HG03097 (cell line): Measurements from ENCODE around the gene NKX2-2.

Experiments
- ATAC-seq: cut with Tn5 transposase; IDR thresholded peaks from one replicate; pipeline ENCODE4 v1.9.1; 2021; ENCODE audit not compliant: unreplicated experiment, low FRiP score

The NKX2-2 gene

GRCh38 chr20:21513881-21514540 is at the start of gene NKX2-2:
TSS of gene NKX2-2 (minus strand) at chr20:21514064. CDS start at chr20:21513669, 395 bp downstream.
- no peak for ATAC-seq

DNA sequence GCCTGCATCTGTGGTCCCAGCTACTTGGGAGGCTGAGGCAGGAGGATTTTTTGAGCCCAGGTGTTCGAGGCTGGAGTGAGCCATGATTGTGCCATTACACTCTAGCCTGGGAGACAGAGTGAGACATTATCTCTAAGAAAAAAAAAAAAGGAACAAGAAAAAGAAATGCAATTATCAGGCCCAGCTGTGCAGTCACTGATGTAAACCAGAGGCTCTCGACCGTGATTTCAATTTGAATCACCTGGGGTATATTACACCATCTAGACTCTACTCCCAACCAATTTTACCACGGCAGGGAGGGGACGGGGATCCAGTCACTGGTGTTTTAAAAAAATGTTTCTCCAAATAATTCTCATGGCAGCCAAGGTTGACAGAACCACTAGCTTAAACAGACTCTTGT is 48.8 kb upstream of the NKX2-2 start:
- no peak for ATAC-seq

DNA sequence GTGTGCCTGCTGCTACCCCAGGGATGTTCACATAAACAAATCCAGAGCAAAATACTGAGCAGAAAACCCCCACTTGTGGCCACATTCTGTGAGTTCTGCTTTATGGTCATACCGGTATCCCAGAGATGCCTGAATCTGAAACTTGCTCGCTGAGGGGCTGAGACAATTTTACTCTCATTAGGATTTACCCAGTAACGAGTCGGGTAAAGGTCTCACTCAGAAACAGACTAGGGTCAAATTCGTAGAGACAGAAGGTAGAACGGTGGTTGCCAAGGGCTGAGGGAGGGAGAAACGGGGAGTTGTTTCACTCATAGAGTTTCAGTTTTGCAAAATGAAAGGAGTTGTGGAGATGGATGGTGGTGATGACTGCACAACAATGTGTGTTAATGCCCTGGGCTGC is 45.4 kb upstream of the NKX2-2 start:
- ATAC-seq, result no peak

DNA sequence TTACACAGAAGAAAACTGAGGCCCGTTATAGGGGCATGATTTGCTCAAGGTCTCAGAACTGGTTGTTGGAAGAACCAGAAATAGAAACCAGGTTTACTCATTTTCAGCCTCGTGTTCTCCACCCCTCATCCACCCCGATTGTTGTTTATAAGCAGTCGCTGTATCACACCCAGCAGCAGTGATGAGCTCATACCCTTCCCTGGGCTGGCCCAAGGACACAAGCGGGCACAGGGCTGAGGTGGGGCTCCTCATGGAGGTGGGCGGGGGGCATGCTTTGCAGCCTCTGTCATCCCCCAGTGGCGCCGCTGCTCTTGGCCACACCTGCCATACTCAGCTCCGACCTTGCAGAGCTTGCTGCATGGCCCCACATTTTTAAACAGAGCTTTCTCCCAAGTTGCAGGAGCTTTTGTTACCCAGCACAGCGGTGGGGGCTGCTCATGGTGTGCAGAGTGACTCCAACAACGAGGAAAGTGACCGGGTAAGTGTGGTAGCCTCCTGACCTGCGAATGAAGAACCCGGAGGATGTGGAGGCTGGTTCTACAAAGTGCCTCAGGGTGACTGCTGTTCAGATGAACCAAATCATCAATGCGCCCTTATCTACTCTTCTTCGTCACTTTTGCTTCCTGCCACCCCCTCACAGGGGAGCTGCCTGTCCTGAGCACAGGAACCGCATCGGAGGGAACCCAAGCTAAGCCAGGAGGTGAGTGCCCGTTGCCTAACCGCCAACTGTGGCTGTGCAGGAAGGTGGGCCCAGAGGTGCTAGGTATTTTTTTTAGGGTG is 43.6 kb upstream of the NKX2-2 start:
- no peak for ATAC-seq

DNA sequence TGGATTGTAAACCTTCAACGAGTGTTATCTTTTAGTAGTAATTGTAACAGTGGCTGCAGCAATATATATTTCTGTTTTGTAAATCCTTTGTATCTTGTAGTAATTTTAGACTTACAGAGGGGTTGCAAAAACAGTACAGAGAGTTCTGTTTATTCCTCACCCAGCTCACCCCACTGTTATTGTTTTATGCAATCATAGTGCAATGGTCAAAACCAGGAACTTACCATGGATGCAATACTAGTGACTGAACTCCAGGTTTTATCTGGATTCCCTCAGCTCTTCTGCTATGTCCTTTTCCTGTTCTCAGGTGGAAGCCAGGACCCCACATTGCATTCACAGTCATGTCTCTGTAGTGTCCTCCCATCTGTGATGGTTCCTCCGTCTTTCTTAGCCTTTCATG is 42.5 kb upstream of the NKX2-2 start:
- ATAC-seq, result no peak

- no peak for ATAC-seq
These were observed 41.7 kb upstream of the NKX2-2 start for GRCh38 chr20:21555470-21556120.

DNA sequence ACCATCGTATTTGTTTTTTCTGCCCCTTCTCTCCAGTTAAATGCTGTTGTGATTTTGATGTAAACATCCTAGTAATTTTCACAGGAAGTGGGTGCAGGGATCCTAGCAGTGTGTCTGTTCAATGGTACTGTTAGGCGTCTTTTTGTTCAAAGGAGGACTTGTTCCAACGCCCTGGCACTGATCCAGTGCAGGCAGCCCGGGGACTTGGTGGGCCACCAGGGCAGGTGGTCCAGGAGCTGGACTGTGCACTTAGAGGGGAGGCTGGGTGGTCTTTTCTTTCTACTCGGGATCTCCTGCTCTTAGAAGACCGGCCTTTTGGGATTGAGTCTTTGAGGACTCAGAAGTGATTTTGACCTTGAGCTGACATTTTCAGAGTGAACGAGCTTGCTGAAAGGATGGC is 41.1 kb upstream of the NKX2-2 start:
- no peak for ATAC-seq

- ATAC-seq, result no peak
These were observed 40.6 kb upstream of the NKX2-2 start for GRCh38 chr20:21554376-21554890.

DNA sequence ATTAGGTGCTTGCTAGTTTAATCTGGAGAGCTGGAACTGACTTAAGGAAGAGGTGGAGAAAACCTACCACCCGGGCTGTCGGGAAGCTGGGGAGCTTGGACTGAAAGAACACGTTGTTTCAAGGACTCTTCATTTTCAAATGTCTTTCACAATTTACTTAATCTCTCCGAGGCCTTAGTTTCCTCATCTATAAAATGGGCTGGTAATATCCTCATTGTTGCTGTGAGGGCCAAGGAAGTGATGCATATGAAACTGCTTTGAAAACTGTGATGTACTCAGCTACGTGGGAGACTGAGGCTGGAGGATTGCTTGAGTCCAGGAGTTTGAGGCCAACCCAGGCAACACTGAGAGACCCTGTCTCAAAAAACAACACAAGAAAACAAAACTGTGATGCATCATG is 36.7 kb upstream of the NKX2-2 start:
- no peak for ATAC-seq

GRCh38 chr20:21548390-21549035 is 34.6 kb upstream of the NKX2-2 start:
- no peak for ATAC-seq

DNA sequence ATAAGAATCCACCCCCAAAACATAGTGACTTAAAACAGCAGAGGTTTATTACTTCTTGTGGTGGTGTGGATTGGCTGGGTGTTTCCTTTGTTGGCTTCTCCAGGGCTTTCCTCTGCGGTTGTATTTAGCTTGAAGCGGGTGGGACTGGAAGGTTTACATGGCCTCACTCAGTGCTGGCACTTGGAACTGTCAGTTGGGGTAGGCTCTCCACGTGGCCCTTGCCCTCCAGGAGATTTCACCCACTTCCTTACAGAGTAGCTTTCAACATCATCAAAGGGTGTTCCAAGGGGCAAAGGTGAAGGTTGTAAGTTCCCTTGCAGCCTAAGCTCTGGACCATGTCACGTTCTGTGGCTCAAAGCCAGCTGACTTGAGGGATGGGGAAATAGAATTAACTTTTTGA is 32.5 kb upstream of the NKX2-2 start:
- no peak for ATAC-seq

GRCh38 chr20:21539512-21539911 is 25.6 kb upstream of the NKX2-2 start:
- ATAC-seq, result no peak

GRCh38 chr20:21534886-21535285 is 21.0 kb upstream of the NKX2-2 start:
- no peak for ATAC-seq

DNA sequence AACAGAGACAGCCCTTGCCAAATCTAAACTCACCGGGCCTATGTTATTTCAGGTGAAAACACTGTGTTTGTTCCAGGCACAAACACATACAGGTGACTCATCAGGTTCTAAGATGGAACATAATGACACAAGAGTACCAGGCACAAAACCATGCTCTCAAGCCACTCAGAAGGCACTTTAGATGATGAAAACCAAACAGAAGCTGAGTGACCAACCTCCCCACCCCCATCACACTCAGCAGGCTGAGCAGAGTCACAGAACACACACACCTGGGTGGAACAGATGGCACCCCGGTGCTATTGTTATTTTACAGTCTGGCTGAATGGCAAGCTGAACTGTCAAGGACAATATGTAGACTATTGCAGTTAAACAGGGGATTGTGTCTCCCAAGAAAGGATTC is 20.6 kb upstream of the NKX2-2 start:
- no peak for ATAC-seq

DNA sequence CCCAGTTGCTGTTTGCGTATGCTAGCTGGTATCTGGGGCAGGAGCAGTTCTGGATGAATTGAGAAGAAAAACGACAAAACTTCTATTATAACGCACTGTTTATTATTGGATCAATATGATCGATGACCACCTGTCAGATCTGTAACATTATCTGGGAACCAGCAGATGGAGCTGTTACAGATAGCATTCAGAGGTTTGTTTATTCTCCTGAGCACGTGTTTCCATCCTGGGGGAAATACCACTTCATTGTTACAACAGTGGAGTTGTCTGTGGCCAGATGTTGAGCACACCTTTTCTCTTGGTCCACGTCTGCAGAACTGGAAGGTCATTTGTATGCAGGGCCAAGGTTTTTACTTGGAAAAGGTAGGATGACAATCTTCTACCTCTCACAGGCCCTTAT is 16.0 kb upstream of the NKX2-2 start:
- ATAC-seq, result no peak

DNA sequence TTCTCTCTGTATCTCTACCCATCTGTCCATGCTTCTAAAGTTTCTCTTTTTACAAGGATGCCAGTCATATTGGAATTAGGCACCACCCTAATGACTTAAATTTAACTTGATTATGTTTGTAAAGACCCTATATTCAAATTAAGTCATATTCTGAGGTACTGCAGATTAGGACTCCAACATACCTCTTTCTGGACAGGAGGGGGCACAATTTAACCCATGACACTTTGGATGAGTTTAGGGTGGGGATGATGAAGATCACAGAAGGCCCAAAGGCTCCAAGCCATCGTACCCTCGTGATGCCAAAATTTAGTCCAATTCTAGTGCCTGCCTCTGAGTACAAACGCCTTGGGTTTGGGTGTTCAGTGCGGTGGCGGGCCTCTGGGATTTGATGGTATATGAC is 15.0 kb upstream of the NKX2-2 start:
- ATAC-seq, result no peak

DNA sequence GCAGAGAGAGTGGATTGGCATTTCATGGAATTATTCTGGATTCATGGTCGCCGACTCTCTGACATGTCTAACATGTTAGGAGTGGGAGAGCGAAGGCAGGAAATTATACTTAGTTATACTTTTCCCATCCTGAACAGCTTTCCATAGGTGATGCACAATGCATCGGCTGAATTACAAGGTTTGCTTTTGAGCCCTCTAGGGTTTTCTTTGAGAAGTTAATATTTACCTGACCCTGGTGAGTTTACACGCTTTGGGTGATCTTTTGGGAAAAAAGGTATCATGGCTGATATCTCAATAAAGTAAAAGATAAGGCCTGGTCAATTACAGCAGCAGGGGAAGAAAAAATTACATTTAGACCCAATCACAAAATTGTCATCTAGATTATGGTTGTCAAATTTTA is 14.0 kb upstream of the NKX2-2 start:
- no peak for ATAC-seq

- ATAC-seq, result no peak
These were observed 12.9 kb upstream of the NKX2-2 start for GRCh38 chr20:21526776-21527175.

GRCh38 chr20:21523895-21524294 is 10.0 kb upstream of the NKX2-2 start:
- no peak for ATAC-seq

DNA sequence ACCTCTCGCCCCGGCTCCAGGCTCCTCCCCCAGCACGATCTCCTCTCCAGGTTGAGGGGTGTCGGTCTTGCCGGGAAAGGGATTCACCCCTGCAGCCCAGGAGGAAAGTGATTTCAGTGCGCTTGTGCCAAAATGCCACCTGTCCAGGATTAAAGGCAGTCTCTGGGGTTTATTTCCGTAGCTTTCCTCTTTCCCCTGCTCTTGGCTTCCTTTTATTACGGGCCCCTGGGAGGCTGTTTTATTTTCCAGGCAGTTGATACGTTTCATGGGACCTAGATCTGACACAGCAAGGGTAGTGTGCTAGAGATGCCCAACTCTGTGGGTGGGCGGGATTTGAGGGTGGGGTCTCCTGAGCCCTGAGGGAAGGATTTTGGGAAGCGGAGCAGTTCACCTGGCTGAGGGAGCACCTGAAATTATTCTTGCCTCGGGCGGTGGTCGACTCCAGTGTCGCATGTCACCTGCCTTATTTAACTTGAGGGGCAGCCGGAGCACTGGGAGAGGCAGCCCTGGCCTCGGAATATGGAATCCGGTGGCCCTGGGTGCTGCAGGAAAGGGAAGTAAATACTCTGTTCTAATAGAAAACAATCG is 9.5 kb upstream of the NKX2-2 start:
- ATAC-seq, result no peak
